Activated naive CD4-positive, alpha-beta T cell treated with anti-CD3 and anti-CD28 coated beads for 36 hours (primary cell): ENCODE measurements around the gene LECT2. TPM values are rescaled to one million over a fixed set of nuclear protein-coding genes. Genes with fewer than 3 reads are reported as not detected.

Experiments
- CTCF ChIA-PET: fragments of 350-600 bp; sonication (Branson Sonifier 250); formaldehyde crosslinking; loops from one replicate; lab custom pipeline; 2021; ENCODE audit warnings: antibody characterized with exemption; lab: Charles Lee
- DNase-seq: peaks from one replicate; pipeline ENCODE4 v3.0.0-alpha.2; 2020
- H3K27ac Mint-ChIP-seq: one replicate; pipeline ENCODE4 v1.8.0; 2021; ENCODE audit warnings: mild to moderate bottlenecking, mixed read lengths
- H3K27me3 Mint-ChIP-seq: one replicate; pipeline ENCODE4 v1.8.0; 2021; ENCODE audit warnings: low read depth, mixed read lengths
- H3K36me3 Mint-ChIP-seq: one replicate; pipeline ENCODE4 v1.8.0; 2021; ENCODE audit warnings: low read depth, mixed read lengths
- H3K4me1 Mint-ChIP-seq: one replicate; pipeline ENCODE4 v1.8.0; 2021; ENCODE audit warnings: low read depth, mixed read lengths
- H3K4me3 Mint-ChIP-seq: one replicate; pipeline ENCODE4 v1.8.0; 2021; ENCODE audit warnings: mild to moderate bottlenecking, moderate library complexity, mixed read lengths
- H3K9me3 Mint-ChIP-seq: one replicate; pipeline ENCODE4 v1.8.0; 2021; ENCODE audit warnings: mixed read lengths
- intact Hi-C: fragments of 100-400 bp; cut with micrococcal nuclease; formaldehyde crosslinking; loops from one replicate; pipeline ENCODE4 v1.15.1; 2023
- total RNA-seq, 2 experiments: library from RNA; stranded (reverse); gene quantifications; one replicate each; pipeline ENCODE4 v1.2.3, GENCODE V29; 2021

The LECT2 gene
- total RNA-seq, 2 experiments from 2014 or later, result not detected

GRCh38 chr5:135991429-135991828 lies 36.6 kb upstream of the LECT2 start:
- Mint-ChIP-seq H3K9me3 (no peaks in the 10 kb centered on the region), H3K36me3 (no peaks in the 10 kb centered on the region), H3K4me3 (no peak overlapping the region), H3K4me1 (no peaks in the 10 kb centered on the region), H3K27ac (no peak overlapping the region), H3K27me3 (peaks cover 12% of the 10 kb centered on the region)
- CTCF ChIA-PET, result no interaction called here
- DNase-seq, result no peak
- intact Hi-C loops, result no loop called here

GRCh38 chr5:135990528-135991255 lies 35.9 kb upstream of the LECT2 start:
- no peak for DNase-seq
- Mint-ChIP-seq H3K4me3 (no peak overlapping the region), H3K27me3 (peaks cover 14% of the 10 kb centered on the region), H3K27ac (no peak overlapping the region), H3K9me3 (no peaks in the 10 kb centered on the region), H3K4me1 (no peaks in the 10 kb centered on the region), H3K36me3 (no peaks in the 10 kb centered on the region)
- CTCF ChIA-PET, result no interaction called here
- intact Hi-C loops, result no loop called here

- intact Hi-C loops, result no loop called here
- Mint-ChIP-seq H3K9me3 (no peaks in the 10 kb centered on the region), H3K4me1 (no peaks in the 10 kb centered on the region), H3K27ac (no peak overlapping the region), H3K4me3 (no peak overlapping the region), H3K27me3 (peaks cover 14% of the 10 kb centered on the region), H3K36me3 (no peaks in the 10 kb centered on the region)
- no peak for DNase-seq
- CTCF ChIA-PET, result no interaction called here
These were observed 34.9 kb upstream of the LECT2 start for GRCh38 chr5:135989686-135990085.

GRCh38 chr5:135988546-135988945 lies 33.8 kb upstream of the LECT2 start:
- CTCF ChIA-PET, result no interaction called here
- no peak overlapping the region for H3K27ac Mint-ChIP-seq
- peaks cover 14% of the 10 kb centered on the region for H3K27me3 Mint-ChIP-seq
- H3K36me3 Mint-ChIP-seq, result no peaks in the 10 kb centered on the region
- no peaks in the 10 kb centered on the region for H3K4me1 Mint-ChIP-seq
- H3K4me3 Mint-ChIP-seq, result no peak overlapping the region
- no peaks in the 10 kb centered on the region for H3K9me3 Mint-ChIP-seq
- DNase-seq, result no peak
- intact Hi-C loops, result no loop called here

GRCh38 chr5:135986891-135987401 lies 32.2 kb upstream of the LECT2 start:
- no peaks in the 10 kb centered on the region for H3K36me3 Mint-ChIP-seq
- CTCF ChIA-PET, result no interaction called here
- H3K4me3 Mint-ChIP-seq, result no peak overlapping the region
- no peak overlapping the region for H3K27ac Mint-ChIP-seq
- intact Hi-C loops, result no loop called here
- peaks cover 11% of the 10 kb centered on the region for H3K27me3 Mint-ChIP-seq
- DNase-seq, result no peak
- H3K9me3 Mint-ChIP-seq, result no peaks in the 10 kb centered on the region
- no peaks in the 10 kb centered on the region for H3K4me1 Mint-ChIP-seq

DNA sequence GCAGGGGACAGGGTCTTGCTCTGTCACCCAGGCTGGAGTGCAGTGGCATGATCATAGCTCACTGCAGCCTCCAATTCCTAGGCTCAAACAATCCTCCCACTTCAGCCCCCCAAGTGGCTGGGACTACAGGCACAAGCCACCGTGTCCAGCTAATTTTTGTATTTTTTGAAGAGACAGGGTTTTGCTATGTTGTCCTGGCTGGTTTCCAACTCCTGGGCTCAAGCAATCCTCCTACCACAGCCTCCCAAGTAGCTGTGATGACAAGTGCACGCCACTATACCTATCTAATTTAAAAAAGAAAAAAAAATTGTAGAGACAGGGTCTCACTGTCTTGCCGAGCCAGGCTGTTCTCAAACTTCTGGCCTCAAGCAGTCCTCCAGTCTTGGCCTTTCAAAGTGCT lies 31.6 kb upstream of the LECT2 start:
- Mint-ChIP-seq H3K9me3 (peaks cover 2% of the 10 kb centered on the region), H3K36me3 (no peaks in the 10 kb centered on the region), H3K4me1 (no peaks in the 10 kb centered on the region), H3K4me3 (no peak overlapping the region), H3K27me3 (peaks cover 11% of the 10 kb centered on the region), H3K27ac (no peak overlapping the region)
- CTCF ChIA-PET, result no interaction called here
- no peak for DNase-seq
- intact Hi-C loops, result no loop called here

GRCh38 chr5:135985951-135986350 lies 31.2 kb upstream of the LECT2 start:
- no peak for DNase-seq
- no peak overlapping the region for H3K4me3 Mint-ChIP-seq
- no peaks in the 10 kb centered on the region for H3K36me3 Mint-ChIP-seq
- no peaks in the 10 kb centered on the region for H3K4me1 Mint-ChIP-seq
- CTCF ChIA-PET, result no interaction called here
- no peak overlapping the region for H3K27ac Mint-ChIP-seq
- intact Hi-C loops, result no loop called here
- H3K27me3 Mint-ChIP-seq, result peaks cover 11% of the 10 kb centered on the region
- H3K9me3 Mint-ChIP-seq, result peaks cover 2% of the 10 kb centered on the region

DNA sequence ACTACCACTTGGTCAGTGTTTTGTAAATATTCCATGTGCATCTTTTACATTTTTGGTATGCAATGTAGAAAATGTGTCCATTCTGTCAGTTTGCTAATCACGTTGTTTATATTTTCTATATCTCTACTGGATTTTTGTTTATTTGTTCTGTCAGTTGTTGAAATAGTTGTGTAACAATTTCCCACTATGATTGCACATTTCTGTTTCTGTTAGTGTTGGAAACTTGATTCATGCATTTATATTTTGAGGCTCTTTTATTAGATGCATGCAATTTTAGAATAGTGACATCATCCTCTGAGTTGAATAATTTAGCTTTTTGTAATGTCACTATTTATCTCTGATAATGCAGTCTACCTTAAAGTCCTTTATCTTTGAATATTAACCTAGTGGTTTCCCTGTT lies 25.8 kb upstream of the LECT2 start:
- Mint-ChIP-seq H3K4me3 (no peak overlapping the region), H3K27me3 (peaks cover 15% of the 10 kb centered on the region), H3K4me1 (no peaks in the 10 kb centered on the region), H3K9me3 (peaks cover 2% of the 10 kb centered on the region), H3K36me3 (no peaks in the 10 kb centered on the region), H3K27ac (no peak overlapping the region)
- CTCF ChIA-PET, result interaction anchor here (0.7 kb wide), 1 partner anchor 36 kb away, joined by 3 read pairs; no protein-coding TSS in a partner anchor
- intact Hi-C loops, result no loop called here
- no peak for DNase-seq

- CTCF ChIA-PET, result no interaction called here
- DNase-seq, result no peak
- Mint-ChIP-seq H3K4me3 (no peak overlapping the region), H3K27ac (no peak overlapping the region), H3K36me3 (no peaks in the 10 kb centered on the region), H3K4me1 (no peaks in the 10 kb centered on the region), H3K9me3 (peaks cover 2% of the 10 kb centered on the region), H3K27me3 (peaks cover 24% of the 10 kb centered on the region)
- intact Hi-C loops, result no loop called here
These were observed 24.7 kb upstream of the LECT2 start for GRCh38 chr5:135979510-135979909.

DNA sequence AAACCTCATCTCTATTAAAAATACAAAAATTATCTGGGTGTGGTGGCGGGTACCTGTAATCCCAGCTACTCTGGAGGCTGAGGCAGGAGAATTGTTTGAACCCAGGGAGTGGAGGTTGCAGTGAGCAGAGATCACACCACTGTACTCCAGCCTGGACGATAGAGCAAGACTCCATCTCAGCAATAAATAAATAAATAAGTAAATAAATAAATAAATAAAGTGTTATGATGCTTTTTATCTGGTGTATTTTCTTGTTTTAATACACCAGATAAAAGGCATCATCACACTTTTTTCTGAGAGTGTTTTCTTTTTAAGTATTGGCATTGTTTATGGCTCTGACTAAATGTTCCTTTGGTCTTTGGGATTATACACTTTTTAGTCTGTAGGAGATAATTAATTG lies 24.2 kb upstream of the LECT2 start:
- CTCF ChIA-PET, result interaction anchor here (0.6 kb wide), 1 partner anchor 105 kb away, joined by 3 read pairs; no protein-coding TSS in a partner anchor
- peaks cover 25% of the 10 kb centered on the region for H3K27me3 Mint-ChIP-seq
- intact Hi-C loops, result no loop called here

GRCh38 chr5:135978212-135978631 lies 23.4 kb upstream of the LECT2 start:
- intact Hi-C loops, result no loop called here

More for the DNA sequence above, 24.2 kb upstream of the LECT2 start:
- Mint-ChIP-seq H3K4me3 (no peak overlapping the region), H3K36me3 (no peaks in the 10 kb centered on the region), H3K4me1 (no peaks in the 10 kb centered on the region), H3K27ac (no peak overlapping the region), H3K9me3 (peaks cover 2% of the 10 kb centered on the region)
- no peak for DNase-seq

GRCh38 chr5:135977375-135977928 lies 22.7 kb upstream of the LECT2 start:
- H3K36me3 Mint-ChIP-seq, result no peaks in the 10 kb centered on the region
- intact Hi-C loops, result no loop called here
- no peak overlapping the region for H3K27ac Mint-ChIP-seq
- no peaks in the 10 kb centered on the region for H3K4me1 Mint-ChIP-seq
- DNase-seq, result peak; percentile 37
- CTCF ChIA-PET, result interaction anchor here (0.6 to 0.7 kb wide), 2 partner anchors 21 to 108 kb away, joined by 3 read pairs; no protein-coding TSS in a partner anchor
- no peak overlapping the region for H3K4me3 Mint-ChIP-seq
- H3K9me3 Mint-ChIP-seq, result peaks cover 2% of the 10 kb centered on the region
- peaks cover 28% of the 10 kb centered on the region for H3K27me3 Mint-ChIP-seq

More at GRCh38 chr5:135978212-135978631, 23.4 kb upstream of the LECT2 start:
- CTCF ChIA-PET, result interaction anchor here (0.6 kb wide), 1 partner anchor 106 kb away, joined by 3 read pairs; no protein-coding TSS in a partner anchor
- H3K9me3 Mint-ChIP-seq, result peaks cover 2% of the 10 kb centered on the region
- H3K36me3 Mint-ChIP-seq, result no peaks in the 10 kb centered on the region
- H3K4me1 Mint-ChIP-seq, result no peaks in the 10 kb centered on the region
- H3K27ac Mint-ChIP-seq, result no peak overlapping the region
- H3K27me3 Mint-ChIP-seq, result peaks cover 28% of the 10 kb centered on the region
- DNase-seq, result no peak
- no peak overlapping the region for H3K4me3 Mint-ChIP-seq

- Mint-ChIP-seq H3K27me3 (peaks cover 28% of the 10 kb centered on the region), H3K9me3 (no peaks in the 10 kb centered on the region), H3K36me3 (no peaks in the 10 kb centered on the region), H3K4me1 (no peaks in the 10 kb centered on the region), H3K27ac (no peak overlapping the region), H3K4me3 (no peak overlapping the region)
- CTCF ChIA-PET, result no interaction called here
- intact Hi-C loops, result no loop called here
- no peak for DNase-seq
These were observed 21.4 kb upstream of the LECT2 start for GRCh38 chr5:135976216-135976615.
